GM21528 (cell line): Measurements from ENCODE around the gene SEC63.

Experiments
- ATAC-seq: cut with Tn5 transposase; IDR thresholded peaks from one replicate; pipeline ENCODE4 v1.9.1; 2021; ENCODE audit warnings: mild to moderate bottlenecking, moderate library complexity; ENCODE audit not compliant: unreplicated experiment, low FRiP score

SEC63 gene

GRCh38 chr6:107822176-107823046 is 135.6 kb downstream of the SEC63 start:
- ATAC-seq, result peak; percentile 55

GRCh38 chr6:107821591-107821990 is 136.4 kb downstream of the SEC63 start:
- ATAC-seq, result no peak

- no peak for ATAC-seq
Observed at GRCh38 chr6:107820338-107821261, 137.4 kb downstream of the SEC63 start.

GRCh38 chr6:107819964-107820337 is 138.1 kb downstream of the SEC63 start:
- no peak for ATAC-seq

- no peak for ATAC-seq
Observed at GRCh38 chr6:107819217-107819616, 138.8 kb downstream of the SEC63 start.

GRCh38 chr6:107818272-107818671 is 139.7 kb downstream of the SEC63 start:
- ATAC-seq, result no peak

- no peak for ATAC-seq
Observed at GRCh38 chr6:107817784-107818183, 140.2 kb downstream of the SEC63 start.
